Measurements from ENCODE around the gene ODC1.

GRCh38 chr2:10407432-10407831, 40.7 kb downstream of the ODC1 start:
- TF ChIP-seq POLR2A (IDR thresholded peaks at IDR 0.05; ENCODE audit: low read depth, low read length) (no peak), RCOR1 (IDR thresholded peaks at IDR 0.05; ENCODE audit: insufficient replicate concordance, low read length) (no peak), USF2 (IDR thresholded peaks at IDR 0.05; ENCODE audit: low read depth, low read length) (no peak), CTCF (conservative IDR thresholded peaks at IDR 0.05; ENCODE audit: low read depth, low read length) (no peak)

Measured in IMR-90 (cell line).